Mesendoderm (in vitro differentiated cells): ENCODE data around the gene CLSTN2.

Source experiments
- DNase-seq: peaks from one replicate; pipeline ENCODE4 v3.0.0; 2013
- H2AK5ac ChIP-seq: 2 replicates; pipeline ENCODE4 v1.6.1; 2013; ENCODE audit warnings: low read length, inconsistent platforms
- H2BK120ac ChIP-seq: 2 replicates; pipeline ENCODE4 v1.6.1; 2013; ENCODE audit warnings: low read depth, mild to moderate bottlenecking, low read length, moderate library complexity, mixed read lengths
- H2BK15ac ChIP-seq: replicated peaks from 2 replicates; pipeline ENCODE4 v1.6.1; 2013; ENCODE audit warnings: low read depth, mild to moderate bottlenecking, moderate library complexity
- H2BK5ac ChIP-seq: 2 replicates; pipeline ENCODE4 v1.6.1; 2013; ENCODE audit warnings: low read length, inconsistent platforms
- H3K18ac ChIP-seq: 2 replicates; pipeline ENCODE4 v1.6.1; 2013; ENCODE audit warnings: mild to moderate bottlenecking, low read length, mixed read lengths
- H3K23ac ChIP-seq: one replicate; pipeline ENCODE4 v1.6.1; 2013; ENCODE audit warnings: low read length
- H3K27ac ChIP-seq: 2 replicates; pipeline ENCODE4 v1.5.1; 2013; ENCODE audit warnings: low read depth, mild to moderate bottlenecking, inconsistent platforms, low read length, moderate library complexity
- H3K27me3 ChIP-seq: 2 replicates; pipeline ENCODE4 v1.6.1; 2013; ENCODE audit warnings: low read length, control low read depth, mild to moderate bottlenecking, inconsistent platforms; ENCODE audit not compliant: insufficient read depth, poor library complexity
- H3K36me3 ChIP-seq: 2 replicates; pipeline ENCODE4 v1.6.1; 2013; ENCODE audit warnings: low read length, inconsistent platforms; ENCODE audit not compliant: control insufficient read depth, insufficient read depth
- H3K4ac ChIP-seq: one replicate; pipeline ENCODE4 v1.6.1; 2013; ENCODE audit warnings: low read depth, mild to moderate bottlenecking, low read length, moderate library complexity
- H3K4me1 ChIP-seq: 2 replicates; pipeline ENCODE4 v1.6.1; 2013; ENCODE audit warnings: low read depth, low read length, inconsistent platforms; ENCODE audit not compliant: control insufficient read depth
- H3K4me2 ChIP-seq: 2 replicates; pipeline ENCODE4 v1.6.1; 2013; ENCODE audit warnings: low read length
- H3K4me3 ChIP-seq: 2 replicates; pipeline ENCODE4 v1.5.1; 2013; ENCODE audit warnings: mild to moderate bottlenecking, low read length
- H3K56ac ChIP-seq: one replicate; pipeline ENCODE4 v1.6.1; 2013; ENCODE audit warnings: low read length
- H3K79me1 ChIP-seq: 2 replicates; pipeline ENCODE4 v1.6.1; 2013; ENCODE audit warnings: low read length, inconsistent platforms
- H3K79me2 ChIP-seq: 2 replicates; pipeline ENCODE4 v1.6.1; 2013; ENCODE audit warnings: mild to moderate bottlenecking, low read length; ENCODE audit not compliant: control insufficient read depth, insufficient read depth
- H3K9ac ChIP-seq: 2 replicates; pipeline ENCODE4 v1.6.1; 2013; ENCODE audit warnings: low read length, inconsistent platforms
- H4K5ac ChIP-seq: one replicate; pipeline ENCODE4 v1.6.1; 2013; ENCODE audit warnings: low read length
- H4K8ac ChIP-seq: one replicate; pipeline ENCODE4 v1.6.1; 2013; ENCODE audit warnings: low read depth, mild to moderate bottlenecking, control low read depth, low read length, moderate library complexity
- WGBS: extraction: QIAGEN DNeasy Blood & Tissue Kit; methylation state at CpG from one replicate; pipeline ENCODE4 v1.1.7; 2013; ENCODE audit warnings: low lambda C conversion rate, missing lambda C conversion rate; ENCODE audit not compliant: insufficient coverage; ENCODE audit errors: extremely low coverage; 5-methylcytosine and 5-hydroxymethylcytosine counted together

CLSTN2 gene

GRCh38 chr3:139928708-139929505 is 6.1 kb upstream of the CLSTN2 start:
- H3K27ac ChIP-seq, result no peak overlapping the region
- no CpG with 5 or more reads among the region's 4 CpGs for WGBS
- H4K5ac ChIP-seq, result no peak overlapping the region

GRCh38 chr3:139930211-139930610 is 4.8 kb upstream of the CLSTN2 start:
- Histone ChIP-seq H2AK5ac (no peak overlapping the region), H3K4ac (no peak overlapping the region), H3K4me3 (no peak overlapping the region), H3K27ac (no peak overlapping the region), H3K56ac (no peak overlapping the region), H3K27me3 (no peaks in the 10 kb centered on the region), H3K36me3 (no peaks in the 10 kb centered on the region), H3K79me1 (no peaks in the 10 kb centered on the region), H4K5ac (no peak overlapping the region), H3K23ac (no peak overlapping the region), H2BK5ac (no peak overlapping the region), H3K4me1 (no peaks in the 10 kb centered on the region), H3K18ac (no peak overlapping the region), H4K8ac (no peak overlapping the region), H3K4me2 (no peak overlapping the region), H2BK120ac (no peak overlapping the region), H3K79me2 (no peaks in the 10 kb centered on the region), H2BK15ac (no peak overlapping the region), H3K9ac (no peak overlapping the region)
- no peak for DNase-seq
- no CpG with 5 or more reads among the region's 1 CpG for WGBS

More at GRCh38 chr3:139928708-139929505, 6.1 kb upstream of the CLSTN2 start:
- H3K18ac ChIP-seq, result no peak overlapping the region
- no peak overlapping the region for H2BK15ac ChIP-seq
- no peaks in the 10 kb centered on the region for H3K79me1 ChIP-seq
- no peak for DNase-seq
- H3K9ac ChIP-seq, result no peak overlapping the region
- no peaks in the 10 kb centered on the region for H3K79me2 ChIP-seq
- H3K36me3 ChIP-seq, result no peaks in the 10 kb centered on the region
- no peak overlapping the region for H3K4me3 ChIP-seq
- no peak overlapping the region for H3K4me2 ChIP-seq
- H2BK5ac ChIP-seq, result no peak overlapping the region
- H3K56ac ChIP-seq, result no peak overlapping the region
- no peak overlapping the region for H4K8ac ChIP-seq
- no peaks in the 10 kb centered on the region for H3K4me1 ChIP-seq
- H3K4ac ChIP-seq, result no peak overlapping the region
- no peak overlapping the region for H3K23ac ChIP-seq
- H2AK5ac ChIP-seq, result no peak overlapping the region
- H2BK120ac ChIP-seq, result no peak overlapping the region
- H3K27me3 ChIP-seq, result no peaks in the 10 kb centered on the region

GRCh38 chr3:139933766-139934165 is 1.2 kb upstream of the CLSTN2 start:
- Histone ChIP-seq H3K79me2 (no peaks in the 10 kb centered on the region), H3K4me3 (no peak overlapping the region), H2BK120ac (no peak overlapping the region), H3K4me2 (no peak overlapping the region), H3K4ac (no peak overlapping the region), H3K4me1 (no peaks in the 10 kb centered on the region), H3K36me3 (no peaks in the 10 kb centered on the region), H3K27me3 (peaks cover 11% of the 10 kb centered on the region), H2BK5ac (no peak overlapping the region), H3K18ac (no peak overlapping the region), H2AK5ac (no peak overlapping the region), H3K27ac (no peak overlapping the region), H3K9ac (no peak overlapping the region), H4K5ac (no peak overlapping the region), H3K56ac (no peak overlapping the region), H2BK15ac (no peak overlapping the region), H3K23ac (no peak overlapping the region), H4K8ac (no peak overlapping the region), H3K79me1 (no peaks in the 10 kb centered on the region)
- WGBS, result no CpG with 5 or more reads among the region's 2 CpGs
- no peak for DNase-seq

GRCh38 chr3:139934613-139935015 is 371 bp upstream of the CLSTN2 start:
- Histone ChIP-seq H3K18ac (no peak overlapping the region), H3K79me2 (no peaks in the 10 kb centered on the region), H3K4ac (no peak overlapping the region), H3K56ac (peak overlapping the region; percentile 39), H3K9ac (peak overlapping the region; percentile 56), H3K4me1 (no peaks in the 10 kb centered on the region), H3K27ac (no peak overlapping the region), H2BK5ac (no peak overlapping the region), H2BK15ac (no peak overlapping the region), H4K5ac (no peak overlapping the region), H3K23ac (no peak overlapping the region), H4K8ac (no peak overlapping the region), H3K4me3 (peak overlapping the region; percentile 43), H2AK5ac (no peak overlapping the region), H2BK120ac (no peak overlapping the region), H3K36me3 (no peaks in the 10 kb centered on the region), H3K4me2 (peak overlapping the region; percentile 95), H3K27me3 (peaks cover 11% of the 10 kb centered on the region), H3K79me1 (no peaks in the 10 kb centered on the region)
- WGBS, result no CpG with 5 or more reads among the region's 25 CpGs
- DNase-seq, result peak; percentile 92

GRCh38 chr3:139935866-139936817 is 1.2 kb downstream of the CLSTN2 start:
- H3K4ac ChIP-seq, result no peak overlapping the region
- no peak overlapping the region for H3K9ac ChIP-seq
- no peak overlapping the region for H3K27ac ChIP-seq
- H2AK5ac ChIP-seq, result no peak overlapping the region
- H3K4me2 ChIP-seq, result peak overlapping the region; percentile 65
- peaks cover 11% of the 10 kb centered on the region for H3K27me3 ChIP-seq
- H3K4me1 ChIP-seq, result no peaks in the 10 kb centered on the region
- no peak overlapping the region for H2BK120ac ChIP-seq
- H3K4me3 ChIP-seq, result no peak overlapping the region
- no peak overlapping the region for H3K18ac ChIP-seq
- H3K23ac ChIP-seq, result no peak overlapping the region
- H3K79me1 ChIP-seq, result no peaks in the 10 kb centered on the region
- no peak overlapping the region for H2BK5ac ChIP-seq
- H2BK15ac ChIP-seq, result no peak overlapping the region
- no peaks in the 10 kb centered on the region for H3K36me3 ChIP-seq
- H4K5ac ChIP-seq, result no peak overlapping the region
- H3K79me2 ChIP-seq, result no peaks in the 10 kb centered on the region
- no peak overlapping the region for H3K56ac ChIP-seq
- peak; percentile 39 for DNase-seq
- WGBS, result no CpG with 5 or more reads among the region's 42 CpGs
- H4K8ac ChIP-seq, result no peak overlapping the region
